BE2C (cell line): Measurements from ENCODE around the gene TENM4.

Experiments
- DNase-seq: peaks from one replicate; pipeline ENCODE4 v3.0.0-alpha.2; 2020
- H3K27me3 ChIP-seq: fragments of 250-450 bp; sonication (Bioruptor Pico); 2 replicates; pipeline ENCODE4 v1.5.1; 2020; ENCODE audit warnings: mild to moderate bottlenecking
- H3K36me3 ChIP-seq: fragments of 250-450 bp; sonication (Bioruptor Pico); 2 replicates; pipeline ENCODE4 v1.5.1; 2020; ENCODE audit warnings: mild to moderate bottlenecking
- H3K4me1 ChIP-seq: fragments of 250-450 bp; sonication (Bioruptor Pico); 2 replicates; pipeline ENCODE4 v1.5.1; 2020
- H3K4me3 ChIP-seq: 2 replicates; pipeline ENCODE4 v1.5.1; 2011; ENCODE audit warnings: low read depth, low read length
- H3K9me3 ChIP-seq: fragments of 250-450 bp; sonication (Bioruptor Pico); 2 replicates; pipeline ENCODE4 v1.5.1; 2020
- CTCF ChIP-seq: IDR thresholded peaks from 2 replicates; pipeline ENCODE4 v1.5.1; 2012; ENCODE audit warnings: mild to moderate bottlenecking, low read depth, low read length

The TENM4 gene

GRCh38 chr11:79439886-79440570 is 802 bp downstream of the TENM4 start:
- DNase-seq, result peak; percentile 61
- Histone ChIP-seq H3K9me3 (no peaks in the 10 kb centered on the region), H3K36me3 (no peaks in the 10 kb centered on the region), H3K4me1 (no peaks in the 10 kb centered on the region; the same call in 1 of the 2 replicates), H3K4me3 (peak overlapping the region; percentile 58), H3K27me3 (peaks cover 76% of the 10 kb centered on the region)
- TF ChIP-seq CTCF, result peak; percentile 3; the same call in 1 of the 2 replicates

GRCh38 chr11:79439410-79439885 is 1.4 kb downstream of the TENM4 start:
- Histone ChIP-seq H3K4me1 (no peaks in the 10 kb centered on the region; the same call in 1 of the 2 replicates), H3K27me3 (peaks cover 77% of the 10 kb centered on the region), H3K4me3 (peak overlapping the region; percentile 58), H3K9me3 (no peaks in the 10 kb centered on the region), H3K36me3 (no peaks in the 10 kb centered on the region)
- TF ChIP-seq CTCF, result no peak
- DNase-seq, result no peak

- no peak for TF ChIP-seq CTCF
- peak overlapping the region; percentile 58 for H3K4me3 ChIP-seq
These were observed 2.0 kb downstream of the TENM4 start for GRCh38 chr11:79438631-79439409.

GRCh38 chr11:79437981-79438630 is 2.7 kb downstream of the TENM4 start:
- TF ChIP-seq CTCF, result no peak
- Histone ChIP-seq H3K36me3 (no peaks in the 10 kb centered on the region), H3K9me3 (no peaks in the 10 kb centered on the region), H3K27me3 (peaks cover 71% of the 10 kb centered on the region), H3K4me3 (peak overlapping the region; percentile 58), H3K4me1 (no peaks in the 10 kb centered on the region; the same call in 1 of the 2 replicates)
- peak; percentile 24 for DNase-seq

More at GRCh38 chr11:79438631-79439409, 2.0 kb downstream of the TENM4 start:
- no peaks in the 10 kb centered on the region for H3K36me3 ChIP-seq
- no peaks in the 10 kb centered on the region; the same call in 1 of the 2 replicates for H3K4me1 ChIP-seq
- H3K27me3 ChIP-seq, result peaks cover 78% of the 10 kb centered on the region
- DNase-seq, result peak; percentile 16
- no peaks in the 10 kb centered on the region for H3K9me3 ChIP-seq

- Histone ChIP-seq H3K27me3 (peaks cover 69% of the 10 kb centered on the region), H3K4me1 (no peaks in the 10 kb centered on the region; the same call in 1 of the 2 replicates), H3K36me3 (no peaks in the 10 kb centered on the region), H3K4me3 (peak overlapping the region; percentile 58), H3K9me3 (no peaks in the 10 kb centered on the region)
- TF ChIP-seq CTCF, result no peak
- peak; percentile 72 for DNase-seq
These were observed 3.4 kb downstream of the TENM4 start for GRCh38 chr11:79437278-79437980.
